ENCODE data around the gene SIGMAR1. TPM values are rescaled to one million over a fixed set of nuclear protein-coding genes. Genes with fewer than 3 reads are reported as not detected.

The SIGMAR1 gene
- total and polyA plus RNA-seq, 3 donors from 2014 or later, result 50.3 to 92.4 (median 87.1) TPM

GRCh38 chr9:34684145-34684544 is 46.6 kb upstream of the SIGMAR1 start:
- WGBS, 2 donors, result 75 to 97% methylated on average over 1 to 4 of the region's 4 CpGs
- intact Hi-C loops (cut with DNase I; ENCODE audit: low total_unique reads), result no loop called here
- TF ChIP-seq CTCF (IDR thresholded peaks at IDR 0.05) (no peak), POLR2A (IDR thresholded peaks at IDR 0.05) (no peak)

GRCh38 chr9:34675869-34676268 is 38.3 kb upstream of the SIGMAR1 start:
- no peaks in the 10 kb centered on the region for H3K4me1 ChIP-seq
- TF ChIP-seq POLR2A (IDR thresholded peaks at IDR 0.05), result no peak
- no peak for TF ChIP-seq CTCF (IDR thresholded peaks at IDR 0.05)
- DNase-seq, result no peak
- intact Hi-C loops (cut with DNase I; ENCODE audit: low total_unique reads), result no loop called here
- no peaks in the 10 kb centered on the region for H3K36me3 ChIP-seq (ENCODE audit: low read depth, missing control alignments)
- no peaks in the 10 kb centered on the region for H3K9me3 ChIP-seq
- 96 to 98% methylated on average over 2 of the region's 2 CpGs for WGBS, 2 donors
- H3K27me3 ChIP-seq, result no peaks in the 10 kb centered on the region
- H3K4me3 ChIP-seq, result no peak overlapping the region
- H3K27ac ChIP-seq, result no peak overlapping the region

More at GRCh38 chr9:34684145-34684544, 46.6 kb upstream of the SIGMAR1 start:
- Histone ChIP-seq H3K4me1 (no peaks in the 10 kb centered on the region), H3K9me3 (no peaks in the 10 kb centered on the region), H3K36me3 (ENCODE audit: low read depth, missing control alignments) (no peaks in the 10 kb centered on the region), H3K27ac (no peak overlapping the region), H3K27me3 (no peaks in the 10 kb centered on the region), H3K4me3 (no peak overlapping the region)
- DNase-seq, result no peak

- no peaks in the 10 kb centered on the region for H3K4me1 ChIP-seq
- H3K27ac ChIP-seq, result no peak overlapping the region
- intact Hi-C loops (cut with DNase I; ENCODE audit: low total_unique reads), result no loop called here
- no peaks in the 10 kb centered on the region for H3K36me3 ChIP-seq (ENCODE audit: low read depth, missing control alignments)
- peak; percentile 37 for DNase-seq
- WGBS, 2 donors, result 67 to 69% methylated on average over 8 to 10 of the region's 10 CpGs
- no peaks in the 10 kb centered on the region for H3K9me3 ChIP-seq
- H3K4me3 ChIP-seq, result no peak overlapping the region
- TF ChIP-seq CTCF (IDR thresholded peaks at IDR 0.05) (peak in 1 of 3 experiments; percentile 24), POLR2A (IDR thresholded peaks at IDR 0.05) (no peak)
- no peaks in the 10 kb centered on the region for H3K27me3 ChIP-seq
These were observed 37.6 kb upstream of the SIGMAR1 start for GRCh38 chr9:34675048-34675714.

GRCh38 chr9:34674440-34674839 is 36.9 kb upstream of the SIGMAR1 start:
- H3K9me3 ChIP-seq, result no peaks in the 10 kb centered on the region
- H3K27me3 ChIP-seq, result no peaks in the 10 kb centered on the region
- no peaks in the 10 kb centered on the region for H3K36me3 ChIP-seq (ENCODE audit: low read depth, missing control alignments)
- H3K4me3 ChIP-seq, result no peak overlapping the region
- DNase-seq, result no peak
- no peak overlapping the region for H3K27ac ChIP-seq
- no peaks in the 10 kb centered on the region for H3K4me1 ChIP-seq
- WGBS, 2 donors, result 92 to 96% methylated on average over 3 of the region's 3 CpGs
- intact Hi-C loops (cut with DNase I; ENCODE audit: low total_unique reads), result no loop called here
- TF ChIP-seq CTCF (IDR thresholded peaks at IDR 0.05) (no peak), POLR2A (IDR thresholded peaks at IDR 0.05) (no peak)

- DNase-seq, result no peak
- intact Hi-C loops (cut with DNase I; ENCODE audit: low total_unique reads), result no loop called here
- TF ChIP-seq CTCF (IDR thresholded peaks at IDR 0.05), result no peak
- no peak overlapping the region for H3K4me3 ChIP-seq
- no peaks in the 10 kb centered on the region for H3K9me3 ChIP-seq
- no peak overlapping the region for H3K27ac ChIP-seq
- WGBS, 2 donors, result 55 to 73% methylated on average over 1 of the region's 1 CpG
- peaks cover 5% of the 10 kb centered on the region for H3K4me1 ChIP-seq
- no peaks in the 10 kb centered on the region for H3K27me3 ChIP-seq
- H3K36me3 ChIP-seq (ENCODE audit: low read depth, missing control alignments), result no peaks in the 10 kb centered on the region
These were observed 33.7 kb upstream of the SIGMAR1 start for GRCh38 chr9:34671307-34671706.

Measured in testis (tissue), 3 donors.